HepG2 (cell line): ENCODE measurements around the gene UAP1.
"Not testable (repeated sequence)": the region's sequence is repeated elsewhere in the genome, so short reads cannot be mapped to it uniquely, and the experiment has no call there.

ENCODE experiments used
- CEBPB ChIP-seq: IDR thresholded peaks from 2 replicates; pipeline ENCODE4 v1.6.1; 2011; ENCODE audit warnings: low read depth, low read length, improper control_type of control experiment, borderline replicate concordance
- CTCF ChIP-seq: sonication (generic); formaldehyde crosslinking; IDR thresholded peaks from 2 replicates; pipeline ENCODE4 v1.5.0; 2020; ENCODE audit warnings: mild to moderate bottlenecking, missing genetic modification reagents, moderate library complexity
- PCBP1 ChIP-seq: fragments of 200-400 bp; formaldehyde crosslinking; IDR thresholded peaks from 2 replicates; pipeline ENCODE4 v1.6.1; 2017; ENCODE audit warnings: mild to moderate bottlenecking, low read depth, low read length, borderline replicate concordance
- POLR2A ChIP-seq, 2 experiments: IDR thresholded peaks; 2 replicates each; pipeline ENCODE4 v1.6.1; 2011; ENCODE audit warnings: low read depth in 2 of 2, low read length in 2 of 2, mild to moderate bottlenecking in 1 of 2, moderate library complexity in 1 of 2; ENCODE audit not compliant: insufficient read depth in 1 of 2
- ZFP41 ChIP-seq: sonication (generic); formaldehyde crosslinking; IDR thresholded peaks from 2 replicates; pipeline ENCODE4 v1.4.0; 2020; ENCODE audit warnings: mild to moderate bottlenecking, missing genetic modification reagents, borderline replicate concordance
- ZNF318 ChIP-seq: sonication (generic); formaldehyde crosslinking; IDR thresholded peaks from 2 replicates; pipeline ENCODE4 v1.4.0; 2020; ENCODE audit warnings: mild to moderate bottlenecking, missing genetic modification reagents
- ZNF329 ChIP-seq: sonication (generic); formaldehyde crosslinking; IDR thresholded peaks from 2 replicates; pipeline ENCODE4 v1.9.0; 2021; ENCODE audit warnings: low read depth, mild to moderate bottlenecking, missing genetic modification reagents

- TF ChIP-seq ZNF318 (CRISPR knock-in tag); PCBP1; ZNF329; CTCF; ZFP41 (CRISPR knock-in tag); POLR2A (IDR thresholded peaks at IDR 0.05; ENCODE audit: insufficient read depth in 1 of 2, low read depth in 2 of 2, low read length in 2 of 2); CEBPB: not testable (repeated sequence)
Observed at GRCh38 chr1:162585101-162585500, 23.6 kb downstream of the UAP1 start.
